ENCODE data around the gene QRICH2.
"Not testable (repeated sequence)": the region's sequence is repeated elsewhere in the genome, so short reads cannot be mapped to it uniquely, and the experiment has no call there.

Gene QRICH2

DNA sequence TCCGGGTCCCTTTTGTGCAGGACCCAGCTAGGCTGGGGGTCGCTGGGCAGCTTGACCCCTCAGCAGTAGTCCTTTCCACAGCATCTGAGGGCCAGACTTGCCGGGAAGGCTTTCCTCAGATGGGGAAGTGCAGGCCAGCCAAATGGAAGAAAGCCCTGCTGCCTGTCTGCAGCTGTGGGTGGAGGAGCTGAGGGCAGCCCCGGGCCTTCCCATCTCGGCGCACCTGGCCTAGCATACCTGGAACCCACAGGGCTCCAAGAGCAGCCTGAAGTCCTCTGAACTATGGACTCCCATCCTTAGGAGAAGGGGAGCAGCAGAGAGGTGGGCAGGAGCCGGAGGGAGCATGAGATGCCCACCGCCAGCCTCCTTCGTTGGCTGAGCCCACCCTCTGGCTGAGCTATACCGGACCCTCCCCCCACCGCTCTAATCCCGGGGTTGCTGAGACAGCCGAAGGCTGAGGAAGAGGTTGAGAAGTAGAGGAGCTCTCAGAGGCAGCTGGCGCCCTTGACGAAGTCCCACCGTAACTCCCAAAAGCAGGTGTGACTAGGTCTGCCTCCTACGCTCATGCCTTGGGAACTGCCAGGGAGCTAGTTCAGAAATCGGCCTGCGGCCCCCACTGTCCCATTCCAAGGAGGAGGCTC, 29.7 kb downstream of the QRICH2 start:
- in situ Hi-C loops (cut with MboI; ENCODE audit: low sequenced_read_pairs): no loop called here

DNA sequence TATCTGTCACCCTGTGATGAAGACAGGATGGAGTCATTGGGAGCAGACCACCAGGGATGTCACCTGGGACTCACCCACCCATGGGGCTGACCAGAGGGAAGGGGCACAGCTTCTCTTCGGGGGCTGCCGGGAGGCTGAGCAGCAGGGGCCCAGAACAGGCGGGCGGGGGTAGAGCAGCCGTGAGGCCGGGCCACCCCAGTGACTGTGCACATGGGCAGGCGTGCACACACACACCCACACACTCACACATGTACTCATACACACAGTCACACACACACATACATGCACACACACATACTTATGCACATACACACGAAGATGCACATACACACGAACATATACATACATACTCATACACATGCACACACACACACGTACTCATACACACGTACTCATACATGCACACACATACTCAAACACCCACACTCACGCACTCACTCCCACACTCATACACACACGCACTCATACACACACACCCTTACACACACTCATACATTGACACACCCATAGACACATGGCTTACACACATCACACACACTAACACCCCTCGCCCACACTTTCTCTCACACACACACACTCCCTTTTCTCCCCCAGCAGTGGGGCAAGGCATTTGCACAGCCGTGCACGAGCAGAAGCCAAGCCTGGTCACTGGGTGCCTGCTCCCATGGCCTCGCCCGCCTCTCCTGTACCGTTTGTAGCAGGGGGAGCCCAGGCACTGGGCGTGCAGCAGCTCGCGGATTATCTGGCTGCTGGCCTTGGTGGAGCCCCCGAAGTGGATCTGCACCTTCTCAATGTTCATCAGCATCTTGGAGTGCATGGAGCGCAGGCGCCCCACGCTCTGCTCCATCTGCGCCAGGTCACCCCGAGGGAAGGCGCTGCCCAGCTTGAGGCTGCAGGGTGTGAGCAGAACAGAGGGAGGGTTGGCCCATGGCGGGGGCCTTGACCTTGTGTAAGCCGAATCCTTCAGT, 30.5 kb downstream of the QRICH2 start:
- in situ Hi-C loops (cut with MboI; ENCODE audit: low sequenced_read_pairs): no loop called here

DNA sequence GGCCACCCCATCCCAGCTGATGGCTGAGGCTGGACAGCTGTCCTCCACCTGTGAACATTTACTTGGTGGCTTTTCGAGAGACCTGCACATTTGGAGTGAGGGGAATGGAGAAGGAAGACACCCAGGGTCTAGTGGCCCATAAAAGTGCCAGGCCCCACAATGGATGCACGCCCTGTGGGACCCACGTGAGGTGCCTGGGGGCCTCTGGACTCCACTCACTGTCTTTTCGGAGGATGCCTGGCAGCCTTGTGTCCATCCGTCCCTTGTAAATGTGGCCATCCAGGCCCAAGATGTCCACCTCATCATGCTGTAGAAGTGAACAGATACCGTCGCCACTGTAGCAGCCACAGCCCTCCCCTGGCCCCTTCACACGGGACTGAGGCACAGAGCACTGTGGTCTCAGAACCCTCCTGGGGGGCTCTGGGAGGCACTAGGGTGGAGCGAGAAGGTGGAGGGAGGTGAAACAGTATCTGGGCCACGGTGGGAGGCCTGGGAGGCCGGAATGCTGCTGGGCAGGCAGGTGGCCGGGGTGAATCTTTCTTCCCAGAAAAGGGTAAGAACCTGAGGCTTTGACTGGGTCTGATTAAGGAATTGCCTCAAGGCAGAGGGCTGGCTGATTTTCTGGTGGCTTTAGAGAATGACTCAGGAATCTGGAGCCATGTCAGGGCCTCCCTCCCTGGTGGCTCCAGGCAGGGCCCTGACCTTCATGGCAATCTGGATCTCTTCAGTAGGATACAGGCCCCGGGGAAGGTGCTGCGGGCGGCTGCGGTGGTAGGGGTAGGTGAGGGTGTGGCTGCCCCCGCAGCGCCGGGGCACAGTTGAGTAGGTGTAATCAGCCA, 31.4 kb downstream of the QRICH2 start:
- in situ Hi-C loops (cut with MboI; ENCODE audit: low sequenced_read_pairs): no loop called here

DNA sequence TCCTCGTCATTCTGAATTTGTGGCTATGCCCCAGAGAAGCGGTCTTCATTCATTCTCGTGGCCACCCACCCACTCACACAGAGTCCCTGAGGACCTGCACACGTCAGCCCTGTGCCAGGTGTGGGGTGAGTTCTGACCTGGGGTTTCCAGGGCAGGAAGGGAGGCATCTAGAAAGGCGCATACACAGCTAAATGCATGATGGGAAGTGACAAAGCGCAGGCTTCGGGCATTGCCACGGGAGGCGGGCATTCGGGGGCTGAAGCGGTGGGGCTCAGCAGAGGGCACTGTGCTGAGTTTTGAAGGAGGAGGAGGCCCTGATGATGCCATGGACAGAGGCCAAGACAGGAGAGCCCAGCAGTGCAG, 32.0 kb downstream of the QRICH2 start:
- in situ Hi-C loops (cut with MboI; ENCODE audit: low sequenced_read_pairs): no loop called here

DNA sequence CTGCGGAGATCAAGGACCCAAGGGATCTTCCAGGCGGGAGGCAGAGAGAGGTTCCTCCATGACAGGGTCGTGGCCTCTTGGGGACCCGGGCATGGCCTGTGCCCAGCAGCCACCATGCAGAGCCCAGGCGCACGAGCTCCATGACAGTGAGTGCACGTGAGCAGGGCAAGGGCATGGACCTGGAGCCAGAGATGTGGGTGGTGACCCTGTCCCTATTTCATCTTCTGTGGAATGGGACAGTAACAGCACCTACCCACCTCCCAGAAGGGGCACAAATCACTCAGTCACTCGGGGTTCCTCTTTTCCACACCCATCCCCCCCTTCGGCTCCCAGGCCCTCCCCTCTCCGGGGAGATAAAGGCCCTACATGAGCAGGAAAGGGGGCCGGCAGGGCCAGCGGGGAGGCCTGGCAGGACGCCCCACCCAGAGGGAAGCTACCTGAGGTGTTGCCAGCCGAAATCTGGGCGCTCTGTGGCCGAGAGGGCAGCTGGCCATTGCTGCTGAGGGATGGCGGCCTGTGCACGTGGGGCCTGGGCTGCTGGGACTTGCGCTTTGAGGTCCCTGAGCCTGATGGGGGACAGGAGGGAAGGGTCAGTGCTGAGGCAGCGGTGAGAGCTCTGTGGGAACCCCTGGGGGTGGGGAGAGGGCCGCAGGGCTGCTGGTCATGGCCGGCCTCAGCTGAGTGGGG, 32.6 kb downstream of the QRICH2 start:
- in situ Hi-C loops (cut with MboI; ENCODE audit: low sequenced_read_pairs): no loop called here

DNA sequence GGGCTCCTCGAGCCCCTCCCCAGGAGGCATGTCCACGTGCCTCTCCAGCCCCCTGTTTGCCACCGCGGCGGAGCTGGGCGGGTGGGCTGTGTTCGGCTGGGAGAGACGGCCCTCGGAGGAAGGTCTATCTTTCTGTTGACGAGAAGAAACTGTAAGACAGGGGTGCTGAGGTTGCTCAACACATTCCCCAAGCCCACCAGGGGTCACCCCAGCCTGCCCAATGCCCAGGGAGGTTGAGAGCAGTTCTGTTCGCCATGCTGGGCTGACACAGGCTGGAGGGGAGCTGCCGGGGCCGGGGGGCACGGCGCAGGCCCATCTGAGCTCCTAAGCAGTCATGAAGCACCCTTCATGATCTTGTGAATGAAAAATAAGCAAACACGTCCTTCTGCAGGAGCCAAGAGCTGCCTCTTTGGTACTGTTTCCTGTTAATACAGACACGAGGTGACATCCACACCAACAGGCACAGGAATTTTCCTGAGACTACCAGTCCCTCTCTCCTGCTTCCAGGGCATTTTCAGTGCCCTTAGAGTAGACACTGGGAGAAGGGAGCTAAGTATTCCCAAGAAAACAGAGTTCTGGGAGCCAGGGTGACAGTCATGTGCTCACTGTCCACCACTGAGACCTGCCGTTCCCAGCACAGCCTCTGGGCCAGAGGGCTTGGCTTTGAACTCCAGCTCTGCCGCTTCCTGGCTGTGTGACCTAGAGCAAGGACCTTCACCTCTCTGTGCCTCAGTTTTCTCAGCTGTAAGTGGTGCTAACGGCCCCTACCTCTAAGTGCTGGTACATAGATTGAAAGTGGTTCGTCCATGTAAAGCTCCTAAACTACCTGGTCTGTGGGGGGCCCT, 33.7 kb downstream of the QRICH2 start:
- in situ Hi-C loops (cut with MboI; ENCODE audit: low sequenced_read_pairs): no loop called here

DNA sequence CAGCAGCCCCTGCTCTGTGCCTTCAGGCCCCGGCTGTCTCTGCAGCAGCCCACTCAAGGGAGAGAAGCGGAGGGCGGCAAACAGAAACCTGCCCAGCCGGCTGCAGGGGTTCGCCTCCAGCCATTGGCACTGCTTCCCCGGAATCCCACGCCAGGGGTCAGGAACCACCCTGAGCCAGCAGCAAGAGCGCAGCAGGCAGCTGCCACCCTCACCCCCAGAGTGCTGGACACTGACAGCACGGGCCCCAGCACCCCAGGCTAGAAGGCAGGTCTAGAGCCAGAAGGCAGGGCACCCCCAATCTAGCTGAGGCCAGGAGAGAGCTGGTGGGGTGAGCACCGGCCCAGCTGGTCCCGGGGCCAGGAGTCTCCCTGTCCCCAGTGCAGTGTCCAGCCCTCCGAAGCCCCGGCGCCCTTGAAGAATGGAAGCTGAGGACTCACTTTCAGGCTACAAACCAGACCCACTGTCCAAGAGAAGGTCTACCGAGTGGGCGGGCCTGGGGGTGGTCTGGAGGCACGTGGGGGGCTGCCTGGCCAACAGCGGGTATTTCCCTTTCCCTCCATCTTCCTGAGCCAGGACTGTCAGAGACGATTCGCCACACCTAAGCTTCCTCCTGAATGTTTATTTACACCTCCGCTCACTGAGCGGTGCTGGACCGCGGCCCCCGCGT, 34.5 kb downstream of the QRICH2 start:
- in situ Hi-C loops (cut with MboI; ENCODE audit: low sequenced_read_pairs): no loop called here

DNA sequence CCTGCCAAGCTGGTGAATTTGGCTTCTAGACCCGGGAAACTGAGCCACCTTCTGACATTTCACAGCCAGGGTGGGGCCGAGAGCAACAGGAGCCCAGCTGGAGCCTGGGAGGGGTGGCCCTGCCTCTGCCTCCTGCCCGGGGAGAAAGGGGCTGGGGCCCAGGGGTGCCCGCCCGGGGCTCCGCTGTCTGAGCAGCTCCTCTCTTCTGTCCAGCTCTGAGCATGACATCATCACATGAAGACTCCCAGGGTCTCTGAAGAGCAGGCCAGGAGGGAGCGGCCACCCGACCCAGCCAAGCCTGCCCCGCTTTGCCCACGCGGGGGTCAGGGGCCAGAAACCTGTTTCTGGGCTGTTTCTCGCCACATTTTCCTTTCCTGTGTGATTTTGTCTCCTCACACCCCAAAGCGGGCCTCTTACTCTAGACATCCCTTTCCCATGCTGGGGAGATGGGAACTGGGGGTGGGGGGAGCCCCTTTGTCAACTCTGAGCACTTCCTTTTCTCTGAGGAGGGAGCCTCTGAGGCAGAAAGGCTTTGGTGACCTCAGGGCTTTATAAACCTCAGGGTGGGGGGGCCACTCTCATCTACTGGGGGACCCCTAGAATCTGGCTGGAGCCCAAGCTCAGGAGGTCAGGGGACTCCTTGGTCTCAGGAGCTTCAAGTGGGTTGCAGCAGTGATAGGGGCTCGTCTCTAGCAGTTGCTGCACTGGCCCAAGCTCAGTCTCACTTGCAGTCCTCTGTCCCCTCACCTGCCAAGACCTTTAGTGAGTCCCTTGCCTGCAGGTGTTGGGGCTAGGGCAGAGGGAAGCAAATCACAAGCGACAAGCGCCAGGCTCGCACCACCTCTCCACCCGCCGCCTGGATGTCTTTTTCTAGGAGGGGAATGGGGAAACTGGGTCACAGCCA, 35.3 kb downstream of the QRICH2 start:
- in situ Hi-C loops (cut with MboI; ENCODE audit: low sequenced_read_pairs): no loop called here

DNA sequence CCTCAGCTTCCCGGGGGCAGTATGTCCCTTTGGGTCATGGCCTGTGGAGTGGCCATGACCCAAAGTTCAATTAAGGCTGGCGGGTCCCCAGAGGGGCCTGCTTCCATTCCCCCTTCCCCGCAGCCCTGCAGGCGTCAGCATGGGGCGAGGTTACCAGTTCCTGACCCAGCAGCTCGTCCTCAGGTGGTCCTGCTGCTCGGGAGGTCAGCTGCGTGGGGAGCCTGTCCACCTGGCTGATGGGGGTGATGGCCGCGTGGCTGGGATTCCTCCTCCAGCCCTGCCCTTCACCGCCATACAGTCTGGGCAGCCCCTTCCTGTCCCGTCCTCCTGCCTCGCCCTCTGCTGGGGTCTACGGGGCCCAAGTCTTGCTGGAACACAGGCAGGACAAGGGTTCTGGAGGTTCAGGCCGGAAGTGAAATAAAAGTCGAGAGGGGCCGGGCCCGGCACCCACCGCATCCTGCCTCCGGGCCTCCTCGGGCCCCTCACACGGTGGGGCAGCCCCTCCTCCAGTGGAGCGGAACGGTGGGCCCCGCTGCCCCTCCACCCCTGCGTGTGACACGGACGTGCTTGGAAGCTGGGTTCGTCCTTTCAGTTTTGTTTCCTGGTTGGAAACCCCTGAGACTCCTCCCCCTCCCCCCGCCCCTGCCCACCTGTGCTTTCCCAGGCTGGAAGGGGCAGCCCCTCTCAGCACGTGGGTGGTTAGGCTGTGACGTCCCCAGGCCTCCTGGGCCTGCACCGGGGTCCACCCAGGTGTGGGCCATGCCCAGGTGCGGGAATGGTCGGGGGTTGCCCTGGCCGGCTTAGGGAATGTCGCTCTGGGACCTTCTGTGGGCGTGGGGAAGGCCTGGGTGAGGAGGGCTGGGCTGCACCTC, 36.2 kb downstream of the QRICH2 start:
- in situ Hi-C loops (cut with MboI; ENCODE audit: low sequenced_read_pairs): no loop called here

DNA sequence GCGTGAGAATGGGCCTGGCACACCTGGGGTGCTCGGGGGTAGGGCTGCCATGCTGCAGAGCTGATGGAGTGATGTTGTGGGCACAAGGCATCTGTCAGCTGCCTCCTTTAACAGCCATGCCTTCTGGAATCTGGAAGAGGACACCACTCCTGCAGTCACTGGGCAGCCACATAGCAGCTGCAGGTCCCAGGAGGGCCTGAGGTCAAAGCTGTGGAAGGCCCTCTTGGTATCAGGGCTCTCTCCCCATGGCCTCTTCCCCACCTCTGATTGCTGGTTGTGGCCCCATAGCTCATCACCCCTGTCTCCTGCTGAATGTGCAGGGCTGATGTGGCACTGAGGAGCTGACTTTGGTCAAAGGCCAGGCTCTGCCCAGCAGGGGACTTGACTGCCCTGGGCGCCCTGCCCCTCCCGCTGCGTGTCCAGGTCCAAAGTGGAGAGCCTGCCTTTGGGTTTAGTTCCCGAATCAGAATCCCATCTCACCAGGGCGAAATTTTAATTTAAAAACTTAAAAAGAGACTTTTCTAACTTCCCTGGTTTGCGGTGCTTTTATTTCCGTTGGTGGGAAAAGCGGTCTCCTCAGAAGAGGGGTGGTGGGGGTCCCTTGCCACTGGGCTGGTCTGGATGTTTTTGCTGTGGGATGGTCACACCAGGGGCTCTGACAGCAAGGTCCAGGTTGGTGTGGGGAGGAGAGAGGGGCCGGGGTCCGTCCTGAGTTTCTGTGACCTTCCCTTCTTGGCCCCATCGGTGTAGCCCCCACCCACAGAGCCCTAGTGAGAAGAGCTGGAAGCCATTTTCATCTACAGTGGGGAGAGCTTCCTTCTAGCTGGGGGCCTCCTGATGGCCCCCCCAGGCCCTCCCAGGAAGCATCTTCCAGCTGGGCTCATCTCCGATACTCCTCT, 37.1 kb downstream of the QRICH2 start:
- in situ Hi-C loops (cut with MboI; ENCODE audit: low sequenced_read_pairs): no loop called here

DNA sequence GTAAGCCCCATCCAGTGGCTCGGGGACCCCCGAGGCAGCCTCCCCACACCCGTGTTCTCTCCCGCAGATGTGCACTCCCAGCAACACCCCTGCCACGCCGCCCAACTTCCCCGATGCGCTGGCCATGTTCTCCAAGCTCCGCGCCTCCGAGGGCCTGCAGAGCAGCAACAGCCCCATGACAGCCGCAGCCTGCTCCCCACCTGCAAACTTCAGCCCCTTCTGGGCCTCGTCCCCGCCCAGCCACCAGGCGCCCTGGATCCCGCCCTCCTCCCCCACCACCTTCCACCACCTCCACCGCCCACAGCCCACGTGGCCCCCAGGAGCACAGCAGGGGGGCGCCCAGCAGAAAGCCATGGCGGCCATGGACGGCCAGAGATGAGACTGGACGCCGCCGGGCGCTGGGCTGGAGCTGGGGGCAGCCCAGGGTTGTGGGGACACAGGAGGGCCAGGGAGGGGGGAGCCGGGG, 37.9 kb downstream of the QRICH2 start:
- in situ Hi-C loops (cut with MboI; ENCODE audit: low sequenced_read_pairs): no loop called here

DNA sequence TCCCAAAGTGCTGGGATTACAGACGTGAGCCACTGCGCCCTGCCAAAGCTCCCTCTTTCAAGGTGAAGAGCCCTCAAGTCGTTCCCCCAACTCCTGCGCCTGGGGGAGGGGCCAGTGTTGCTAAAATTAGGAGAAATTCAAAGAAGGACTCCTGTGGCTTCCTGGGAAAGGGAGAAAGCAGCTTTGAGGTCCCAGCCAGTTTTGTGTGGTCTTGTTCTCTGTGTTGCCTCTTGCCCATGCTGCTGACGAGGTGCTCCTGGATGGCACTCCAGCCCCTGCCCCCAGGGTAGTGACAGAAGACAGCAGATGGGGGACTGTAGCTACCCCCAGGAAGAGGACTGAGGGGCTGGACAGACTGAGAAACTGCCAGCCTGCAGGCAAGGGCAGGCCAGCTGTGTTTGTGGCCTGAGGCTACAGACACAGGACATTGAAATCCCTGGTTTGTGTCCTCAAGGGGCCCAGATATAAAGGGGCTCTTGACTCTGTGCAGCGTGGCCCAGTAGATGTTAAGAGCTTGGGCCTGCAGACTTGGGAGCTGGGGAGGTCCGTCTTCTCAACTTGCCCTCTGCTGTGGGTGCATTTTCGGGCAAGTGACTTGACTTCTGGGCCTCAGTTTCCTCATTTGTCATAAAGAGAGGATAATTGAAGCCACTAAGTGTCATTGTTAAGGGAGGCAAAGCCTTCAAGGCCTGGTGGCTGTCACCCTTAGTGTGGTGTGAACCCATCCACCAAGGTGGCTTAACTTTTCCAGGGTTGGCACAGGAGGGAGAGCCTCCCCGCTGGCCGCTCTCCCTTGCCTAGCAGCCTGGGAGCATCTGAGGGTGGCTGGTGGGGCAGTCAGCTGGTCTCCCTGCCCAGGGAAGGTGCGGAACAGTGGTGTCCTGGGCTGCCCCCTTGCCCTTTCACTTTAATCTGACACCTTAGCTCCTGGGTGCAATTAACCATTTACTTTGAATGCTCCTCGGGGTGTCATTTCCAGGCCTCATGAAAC, 38.8 kb downstream of the QRICH2 start:
- in situ Hi-C loops (cut with MboI; ENCODE audit: low sequenced_read_pairs): no loop called here

DNA sequence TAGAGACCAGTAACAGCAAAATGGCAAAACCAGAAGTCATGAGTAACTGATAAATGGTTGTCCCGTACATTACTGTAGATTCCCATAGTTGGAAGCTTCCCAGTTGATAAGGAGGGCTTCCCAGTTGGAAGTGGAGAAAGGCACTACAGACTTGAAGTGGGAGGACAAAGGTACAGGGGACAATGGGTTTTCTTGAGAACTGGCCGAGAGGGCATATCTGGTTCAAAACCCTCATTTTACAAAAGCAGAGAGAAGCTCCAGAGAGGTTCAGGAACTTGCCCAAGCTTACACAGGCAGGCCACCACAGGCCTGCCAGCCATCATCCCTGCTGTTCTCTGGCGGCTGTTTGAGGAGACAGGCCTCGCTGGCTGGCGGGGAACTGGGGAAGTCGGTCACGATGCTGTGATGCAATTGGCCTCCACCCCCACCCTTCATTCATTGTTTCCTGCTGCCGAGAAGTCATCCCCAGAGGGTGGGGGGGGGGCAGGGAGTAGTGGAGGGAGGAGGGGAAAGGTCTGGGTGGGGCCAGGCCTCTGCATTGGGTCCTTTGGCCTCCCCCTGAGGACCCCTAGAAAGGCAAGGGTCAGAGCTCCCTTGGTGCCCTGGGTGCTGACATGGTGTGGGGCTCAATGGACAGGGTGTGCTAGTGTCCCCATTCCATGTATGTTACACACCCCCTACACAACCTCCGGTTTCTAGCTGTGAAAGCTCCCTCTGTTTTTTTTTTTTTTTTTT, 39.9 kb downstream of the QRICH2 start:
- in situ Hi-C loops (cut with MboI; ENCODE audit: low sequenced_read_pairs): no loop called here

DNA sequence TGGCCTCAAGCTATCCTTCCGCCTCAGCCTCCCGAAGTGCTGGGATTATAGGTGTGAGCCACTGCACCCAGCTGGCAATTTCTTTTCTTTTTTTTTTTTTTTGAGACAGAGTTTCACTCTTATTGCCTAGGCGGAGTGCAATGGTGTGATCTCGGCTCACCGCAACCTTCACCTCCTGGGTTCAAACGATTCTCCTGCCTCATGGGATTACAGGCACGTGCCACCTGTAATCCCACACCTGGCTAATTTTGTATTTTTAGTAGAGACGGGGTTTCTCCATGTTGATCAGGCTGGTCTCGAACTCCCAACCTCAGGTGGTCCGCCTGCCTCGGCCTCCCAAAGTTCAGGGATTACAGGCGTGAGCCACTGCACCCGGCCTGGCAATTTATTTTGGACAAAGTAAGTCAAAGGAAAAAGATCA, 40.5 kb downstream of the QRICH2 start:
- in situ Hi-C loops (cut with MboI; ENCODE audit: low sequenced_read_pairs): not testable (repeated sequence)
